ENCODE data around the gene NELFE.
"Not testable (repeated sequence)": the region's sequence is repeated elsewhere in the genome, so short reads cannot be mapped to it uniquely, and the experiment has no call there.

DNA sequence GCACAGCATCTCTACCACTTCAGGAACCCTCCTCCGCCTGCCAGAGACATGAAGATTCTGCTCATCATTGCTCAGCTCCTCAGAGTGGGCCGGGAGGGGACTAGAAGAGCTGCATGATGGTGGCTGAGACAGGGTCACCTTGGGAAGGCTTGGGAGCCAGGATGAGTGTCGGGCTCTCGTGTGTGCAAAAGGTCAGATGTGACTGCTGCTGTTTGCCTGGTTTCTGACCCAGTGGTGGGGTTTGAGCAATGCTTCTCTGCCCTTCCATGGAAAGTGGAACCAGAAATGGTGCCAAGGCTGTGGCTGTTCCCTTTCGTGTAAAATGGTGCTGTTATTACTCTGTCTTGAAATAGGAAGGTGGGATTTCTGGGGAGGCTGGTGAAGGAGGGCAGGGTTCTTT lies 22.2 kb upstream of the NELFE start:
- TF ChIP-seq EZH2 (IDR thresholded peaks at IDR 0.05; ENCODE audit: insufficient read depth, poor library complexity, severe bottlenecking); EZH2phosphoT487 (IDR thresholded peaks at IDR 0.05; ENCODE audit: insufficient read depth, low read depth): not testable (repeated sequence)

Measured in GM23248 (cell line).